T-cell (primary cell): ENCODE measurements around the gene CACNB2. TPM values are rescaled to one million over a fixed set of nuclear protein-coding genes. Genes with fewer than 3 reads are reported as not detected.

Experiments
- ATAC-seq, 4 experiments: fragments of 200-7000 bp in 3 of 4; fragments of 150-1000 bp in 1 of 4; cut with Tn5 transposase; replicated peaks in 1 of 4; 1 replicate in 3 of 4; 2 replicates in 1 of 4; pipeline ENCODE4 v1.10.0; 2021; ENCODE audit warnings: moderate library complexity in 3 of 4, mild to moderate bottlenecking in 2 of 4, moderate number of reproducible peaks in 1 of 4
- CTCF ChIA-PET, 2 donors: fragments of 300-600 bp; sonication (Branson Sonifier 250); formaldehyde crosslinking; loops; one replicate each; lab custom pipeline; 2022; ENCODE audit warnings: antibody characterized with exemption in 2 of 2; lab: Charles Lee
- POLR2A ChIA-PET, 2 donors: fragments of 300-600 bp; sonication (Branson Sonifier 250); formaldehyde crosslinking; loops; one replicate each; lab custom pipeline; 2022; ENCODE audit warnings: antibody characterized with exemption in 2 of 2; lab: Charles Lee
- DNase-seq, 35 experiments: peaks; one replicate each; pipeline versions ENCODE4 v3.0.0 to v3.0.0-alpha.2; 2013 to 2023
- H3K27ac ChIP-seq: one replicate; pipeline ENCODE4 v1.5.1; 2013; ENCODE audit warnings: low read length
- H3K27me3 ChIP-seq, 2 experiments: replicated peaks in 1 of 2; 1 replicate in 1 of 2; 2 replicates in 1 of 2; pipeline versions ENCODE4 v1.6.1 to v1.7.0; 2013; ENCODE audit warnings: low read length in 1 of 2, mixed read lengths in 1 of 2; ENCODE audit not compliant: control insufficient read depth in 2 of 2, insufficient read depth in 2 of 2; ENCODE audit errors: extremely low read depth in 1 of 2
- H3K36me3 ChIP-seq, 2 donors: 1 replicate in 1 of 2; 2 replicates in 1 of 2; pipeline versions ENCODE4 v1.6.1 to v1.7.0; 2013; ENCODE audit warnings: low read length in 1 of 2; ENCODE audit not compliant: control insufficient read depth in 2 of 2, insufficient read depth in 1 of 2; ENCODE audit errors: extremely low read depth in 1 of 2
- H3K4me1 ChIP-seq, 2 experiments: 1 replicate in 1 of 2; 2 replicates in 1 of 2; pipeline versions ENCODE4 v1.6.1 to v1.7.0; 2013; ENCODE audit warnings: low read length in 2 of 2, mixed read lengths in 1 of 2; ENCODE audit not compliant: insufficient read depth in 2 of 2, control insufficient read depth in 1 of 2; ENCODE audit errors: extremely low read depth in 1 of 2
- H3K4me3 ChIP-seq, 2 donors: 1 replicate in 1 of 2; 2 replicates in 1 of 2; pipeline versions ENCODE4 v1.5.1 to v1.7.0; 2013; ENCODE audit warnings: mild to moderate bottlenecking in 2 of 2, low read length in 1 of 2, moderate library complexity in 1 of 2; ENCODE audit not compliant: control insufficient read depth in 1 of 2; ENCODE audit errors: extremely low read depth in 1 of 2
- H3K9me3 ChIP-seq: 2 replicates; pipeline ENCODE4 v1.7.0; 2013
- H3K27ac Mint-ChIP-seq, 2 donors: one replicate each; pipeline ENCODE4 v1.8.0; 2020 to 2021; ENCODE audit warnings: mild to moderate bottlenecking in 2 of 2, mixed read lengths in 2 of 2
- H3K27me3 Mint-ChIP-seq, 2 donors: one replicate each; pipeline ENCODE4 v1.8.0; 2021 to 2022; ENCODE audit warnings: mixed read lengths in 2 of 2
- H3K36me3 Mint-ChIP-seq: one replicate; pipeline ENCODE4 v1.8.0; 2021; ENCODE audit warnings: mixed read lengths
- H3K4me1 Mint-ChIP-seq, 3 donors: one replicate each; pipeline ENCODE4 v1.8.0; 2020 to 2022; ENCODE audit warnings: mixed read lengths in 3 of 3, mild to moderate bottlenecking in 1 of 3
- H3K4me3 Mint-ChIP-seq, 3 donors: one replicate each; pipeline ENCODE4 v1.8.0; 2020 to 2022; ENCODE audit warnings: mild to moderate bottlenecking in 3 of 3, mixed read lengths in 3 of 3, moderate library complexity in 3 of 3
- H3K9me3 Mint-ChIP-seq, 3 donors: one replicate each; pipeline ENCODE4 v1.8.0; 2020 to 2022; ENCODE audit warnings: mixed read lengths in 3 of 3
- WGBS: methylation state at CpG from one replicate; pipeline ENCODE4 v1.1.5; 2013; ENCODE audit warnings: missing lambda C conversion rate; ENCODE audit not compliant: insufficient coverage; 5-methylcytosine and 5-hydroxymethylcytosine counted together
- total RNA-seq, 35 experiments: library from RNA in 6 of 35; stranded (reverse) in 6 of 35; fragments of 120-200 nt in 1 of 35; gene quantifications; one replicate each; pipeline versions ENCODE4 v1.2.1 to v1.2.4 and lab custom pipeline; 2013 to 2026

CACNB2 gene
- total RNA-seq (not detected), total RNA-seq (lab: John Stamatoyannopoulos, UW) (0 to 0.50 (median 0.07) reads per million in 29 experiments)
- 0.07 TPM for total RNA-seq (2013)

DNA sequence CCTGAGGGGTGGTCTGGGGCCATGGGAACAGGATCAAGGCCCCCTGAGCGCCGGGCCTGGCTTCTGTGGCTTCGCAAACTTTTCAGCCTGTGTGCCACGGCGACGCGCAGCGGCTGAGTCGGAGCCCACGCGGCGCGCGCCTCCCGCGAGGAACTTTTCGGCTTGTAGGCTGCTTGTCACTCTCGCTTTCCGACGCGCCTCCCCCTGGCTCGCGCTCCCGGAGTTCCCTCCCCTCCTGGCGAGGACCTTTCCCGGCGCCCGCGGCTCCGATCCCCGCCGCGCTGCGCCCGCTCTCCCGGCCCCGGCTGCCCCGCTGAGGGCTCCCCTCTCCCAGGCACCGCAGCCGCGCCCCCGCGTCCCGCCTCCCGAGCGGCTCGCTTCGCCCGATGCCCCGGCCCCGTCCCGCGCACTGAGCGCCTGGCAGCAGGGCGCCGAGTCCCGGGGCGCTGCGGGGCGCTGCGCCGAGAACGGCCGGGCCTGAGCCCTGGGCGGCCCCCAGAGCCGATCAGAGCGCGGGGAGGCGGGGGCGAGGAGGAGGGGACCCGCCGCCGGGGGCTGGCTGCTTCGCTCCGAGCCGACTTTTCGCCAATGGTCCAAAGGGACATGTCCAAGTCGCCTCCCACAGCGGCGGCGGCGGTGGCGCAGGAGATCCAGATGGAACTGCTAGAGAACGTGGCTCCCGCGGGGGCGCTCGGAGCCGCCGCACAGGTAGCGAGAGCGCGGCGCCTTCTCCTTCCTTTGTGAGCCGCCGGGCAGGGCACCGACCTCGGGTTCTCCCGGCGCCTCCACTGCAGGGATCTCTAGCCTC lies at the start of gene CACNB2:
Gene CACNB2, plus strand, starts transcription at position 276 of the 808 bp plus-strand sequence.
- no peaks in the 10 kb centered on the region for H3K36me3 ChIP-seq
- H3K36me3 Mint-ChIP-seq = no peaks in the 10 kb centered on the region
- ChIA-PET POLR2A (no interaction called here), CTCF (no interaction called here)
- H3K4me3 Mint-ChIP-seq = peak within 1 kb of the TSS in 1 of 3 donors; percentile 37
- H3K27me3 Mint-ChIP-seq = peaks cover 16 to 36% of the 10 kb centered on the region in 2 donors
- peak within 1 kb of the TSS in 1 of 2 donors; percentile 53 for H3K4me3 ChIP-seq
- H3K4me1 Mint-ChIP-seq = peaks cover 0 to 4% (median 3%) of the 10 kb centered on the region in 3 donors
- no peaks in the 10 kb centered on the region for H3K9me3 Mint-ChIP-seq
- H3K27ac Mint-ChIP-seq = no peak within 1 kb of the TSS
- H3K27me3 ChIP-seq = peaks cover 0 to 22% of the 10 kb centered on the region in 2 experiments
- no peak within 1 kb of the TSS for H3K27ac ChIP-seq
- 2% methylated on average over 100 of the region's 100 CpGs for WGBS
- no peaks in the 10 kb centered on the region for H3K9me3 ChIP-seq
- ATAC-seq (peak in 1 of 4 experiments; percentile 13), DNase-seq (no peak)
- H3K4me1 ChIP-seq = peaks cover 0 to 2% of the 10 kb centered on the region in 2 experiments

DNA sequence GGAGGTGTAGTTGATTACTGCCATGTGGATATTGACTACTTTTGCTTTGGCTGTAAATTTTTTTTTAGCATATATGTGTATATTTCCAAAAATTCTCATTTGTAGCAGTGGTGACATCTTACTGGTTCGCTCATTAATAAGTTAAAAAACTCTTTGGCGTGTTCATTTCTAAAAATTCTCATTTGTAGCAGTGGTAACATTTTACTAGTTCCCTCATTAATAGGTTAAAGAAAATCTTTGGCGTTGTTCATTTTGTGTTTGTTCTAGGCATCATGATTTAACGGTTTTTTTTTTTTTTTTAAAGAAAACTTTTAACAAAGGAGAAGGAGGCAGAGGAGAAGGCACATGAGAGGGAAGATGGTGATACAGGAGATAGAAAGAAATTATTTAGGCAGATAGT lies 45.9 kb upstream of the CACNB2 start:
- no peaks in the 10 kb centered on the region for H3K36me3 ChIP-seq
- Mint-ChIP-seq H3K27me3 (peaks cover 0 to 3% of the 10 kb centered on the region in 2 donors), H3K36me3 (no peaks in the 10 kb centered on the region), H3K4me3 (no peak overlapping the region), H3K27ac (no peak overlapping the region), H3K4me1 (no peaks in the 10 kb centered on the region), H3K9me3 (peaks cover 0 to 5% (median 0%) of the 10 kb centered on the region in 3 donors)
- POLR2A ChIA-PET = no interaction called here
- no peaks in the 10 kb centered on the region for H3K4me1 ChIP-seq
- no peak overlapping the region for H3K4me3 ChIP-seq
- no peaks in the 10 kb centered on the region for H3K9me3 ChIP-seq
- CTCF ChIA-PET = interaction anchor here (0.6 to 1.1 kb wide), 3 partner anchors 9 to 828 kb away, joined by 3 to 9 read pairs (median 4); no protein-coding TSS in a partner anchor
- no peaks in the 10 kb centered on the region for H3K27me3 ChIP-seq
- DNase-seq (no peak), ATAC-seq (no peak)
- whole genome bisulfite sequencing = no CpG with 5 or more reads among the region's 4 CpGs
- H3K27ac ChIP-seq = no peak overlapping the region

DNA sequence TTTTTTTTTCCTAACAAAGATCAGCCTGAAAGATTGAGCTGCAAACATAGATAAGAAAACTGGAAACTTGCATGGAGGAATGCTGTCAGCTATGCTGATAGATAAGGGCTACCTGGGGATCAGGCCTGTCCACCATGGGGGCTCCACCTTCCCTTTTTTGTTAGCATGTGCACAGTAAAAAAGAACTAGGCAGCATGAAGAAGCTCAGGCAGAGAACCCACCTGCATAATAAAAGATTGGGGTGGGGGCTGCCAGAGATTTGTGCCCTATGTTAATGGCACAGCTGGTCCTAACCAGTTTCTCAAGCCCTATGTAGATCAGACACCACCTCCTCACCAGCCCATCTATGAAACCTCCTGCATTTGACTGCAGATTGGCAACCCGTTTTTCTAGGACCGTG lies 45.4 kb upstream of the CACNB2 start:
- no peak for DNase-seq
- Mint-ChIP-seq H3K4me1 (no peaks in the 10 kb centered on the region), H3K4me3 (no peak overlapping the region), H3K27me3 (peaks cover 0 to 3% of the 10 kb centered on the region in 2 donors), H3K9me3 (peaks cover 0 to 5% (median 0%) of the 10 kb centered on the region in 3 donors), H3K36me3 (no peaks in the 10 kb centered on the region), H3K27ac (no peak overlapping the region)
- Histone ChIP-seq H3K4me1 (no peaks in the 10 kb centered on the region), H3K36me3 (no peaks in the 10 kb centered on the region), H3K4me3 (no peak overlapping the region), H3K9me3 (no peaks in the 10 kb centered on the region), H3K27ac (no peak overlapping the region), H3K27me3 (no peaks in the 10 kb centered on the region)
- no peak for ATAC-seq
- ChIA-PET POLR2A (no interaction called here), CTCF (interaction anchor here (0.6 to 1.1 kb wide), 2 partner anchors 13 to 828 kb away, joined by 3 to 9 read pairs; no protein-coding TSS in a partner anchor)
- WGBS = no CpG with 5 or more reads among the region's 2 CpGs

DNA sequence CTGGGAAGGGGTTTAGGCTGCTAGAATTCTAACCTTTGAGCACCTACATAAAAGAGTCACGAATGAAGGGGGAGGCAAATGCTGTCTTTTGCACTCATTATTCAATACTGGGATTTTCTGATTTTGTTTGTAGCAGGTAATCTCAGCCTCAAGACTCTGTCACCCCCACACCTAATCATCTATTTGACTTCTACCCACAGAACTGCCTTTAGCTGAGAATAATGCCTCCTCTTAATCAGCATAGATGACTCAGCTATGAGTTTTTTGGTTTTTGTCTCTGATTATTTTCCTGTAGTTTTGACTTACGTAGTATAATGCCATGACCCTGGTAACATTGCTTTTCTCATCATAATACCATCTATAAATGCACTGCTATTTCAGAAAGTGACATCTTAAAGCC lies 42.7 kb upstream of the CACNB2 start:
- Mint-ChIP-seq H3K36me3 (no peaks in the 10 kb centered on the region), H3K4me3 (no peak overlapping the region), H3K9me3 (no peaks in the 10 kb centered on the region), H3K27me3 (peaks cover 2 to 10% of the 10 kb centered on the region in 2 donors), H3K4me1 (no peaks in the 10 kb centered on the region), H3K27ac (no peak overlapping the region)
- Histone ChIP-seq H3K4me1 (no peaks in the 10 kb centered on the region), H3K4me3 (no peak overlapping the region), H3K27ac (no peak overlapping the region), H3K27me3 (no peaks in the 10 kb centered on the region), H3K9me3 (no peaks in the 10 kb centered on the region), H3K36me3 (no peaks in the 10 kb centered on the region)
- WGBS = no CpG with 5 or more reads among the region's 2 CpGs
- ChIA-PET CTCF (interaction anchor here in 1 of 2 donors (0.7 kb wide), 1 partner anchor 1354 kb away, joined by 5 read pairs; no protein-coding TSS in a partner anchor), POLR2A (no interaction called here)
- no peak for ATAC-seq
- DNase-seq = no peak

DNA sequence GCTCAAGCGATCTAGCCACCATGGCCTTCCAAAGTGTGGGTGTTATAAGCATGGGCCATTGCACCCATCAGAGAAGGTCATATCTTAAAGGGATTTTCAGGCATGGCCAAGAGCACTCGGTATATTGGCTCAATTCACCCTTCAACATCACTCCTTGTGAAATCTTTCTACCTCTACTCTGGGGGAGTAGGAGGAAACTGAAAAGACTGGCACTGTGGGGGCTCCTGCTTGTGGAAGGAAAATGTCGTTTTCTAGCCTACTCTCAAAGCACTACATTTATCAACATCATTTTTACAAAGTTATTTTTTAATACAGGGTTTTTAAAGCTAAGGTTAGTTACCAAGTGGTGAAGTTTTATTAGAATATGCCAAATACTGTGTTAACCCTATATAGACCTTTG lies 42.0 kb upstream of the CACNB2 start:
- ATAC-seq = no peak
- Histone ChIP-seq H3K9me3 (no peaks in the 10 kb centered on the region), H3K27ac (no peak overlapping the region), H3K4me3 (no peak overlapping the region), H3K27me3 (no peaks in the 10 kb centered on the region), H3K4me1 (no peaks in the 10 kb centered on the region), H3K36me3 (no peaks in the 10 kb centered on the region)
- no peak for DNase-seq
- Mint-ChIP-seq H3K27ac (no peak overlapping the region), H3K4me3 (no peak overlapping the region), H3K9me3 (no peaks in the 10 kb centered on the region), H3K27me3 (peaks cover 2 to 10% of the 10 kb centered on the region in 2 donors), H3K36me3 (no peaks in the 10 kb centered on the region), H3K4me1 (no peaks in the 10 kb centered on the region)
- WGBS = no CpG with 5 or more reads among the region's 3 CpGs
- POLR2A ChIA-PET = no interaction called here
- CTCF ChIA-PET = interaction anchor here in 1 of 2 donors (0.6 kb wide), 1 partner anchor 767 kb away, joined by 5 read pairs; no protein-coding TSS in a partner anchor

DNA sequence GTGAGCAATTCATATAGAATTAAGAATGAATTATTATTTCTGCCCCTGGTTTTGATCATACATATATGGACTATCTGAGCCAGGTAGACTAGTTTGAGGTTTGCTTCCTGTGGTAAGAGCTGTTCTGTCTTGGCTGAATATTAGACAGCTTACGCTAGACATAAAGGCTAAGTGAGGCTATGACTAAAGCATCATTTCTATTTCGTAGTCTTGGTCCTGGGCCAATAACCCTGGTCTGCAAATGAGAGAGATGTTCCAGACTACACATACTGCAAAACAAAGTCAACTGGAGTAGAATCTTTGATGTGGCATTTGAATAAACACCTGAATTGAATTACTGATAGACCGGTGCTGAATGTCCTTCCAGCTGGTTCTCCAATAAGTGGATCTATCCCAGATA lies 40.8 kb upstream of the CACNB2 start:
- H3K4me1 Mint-ChIP-seq = no peaks in the 10 kb centered on the region
- H3K9me3 Mint-ChIP-seq = no peaks in the 10 kb centered on the region
- no CpG with 5 or more reads among the region's 3 CpGs for WGBS
- no peak overlapping the region for H3K27ac ChIP-seq
- ChIA-PET CTCF (interaction anchor here in 1 of 2 donors (0.6 kb wide), 1 partner anchor 487 kb away, joined by 3 read pairs; no protein-coding TSS in a partner anchor), POLR2A (no interaction called here)
- H3K36me3 ChIP-seq = no peaks in the 10 kb centered on the region
- H3K27me3 ChIP-seq = no peaks in the 10 kb centered on the region
- no peak for ATAC-seq
- H3K27me3 Mint-ChIP-seq = peaks cover 2 to 10% of the 10 kb centered on the region in 2 donors
- DNase-seq = no peak
- no peaks in the 10 kb centered on the region for H3K4me1 ChIP-seq
- no peaks in the 10 kb centered on the region for H3K9me3 ChIP-seq
- H3K27ac Mint-ChIP-seq = no peak overlapping the region
- no peak overlapping the region for H3K4me3 Mint-ChIP-seq
- no peak overlapping the region for H3K4me3 ChIP-seq
- H3K36me3 Mint-ChIP-seq = no peaks in the 10 kb centered on the region
